Memory B cell (primary cell): Measurements from ENCODE around the gene STARD7.
A peak's percentile ranks its signal among the peaks of the same experiment; 100 is the strongest.
"Not testable (repeated sequence)": the region's sequence is repeated elsewhere in the genome, so short reads cannot be mapped to it uniquely, and the experiment has no call there.

Source experiments
- ATAC-seq: fragments of 150-1000 bp; cut with Tn5 transposase; 2 replicates; pipeline ENCODE4 v1.10.0; 2021; ENCODE audit warnings: low read depth, mild to moderate bottlenecking, moderate library complexity
- DNase-seq, 2 donors: peaks; one replicate each; pipeline ENCODE4 v3.0.0; 2022; ENCODE audit warnings: low spot score in 2 of 2
- H3K27ac Mint-ChIP-seq: one replicate; pipeline ENCODE4 v1.8.0; 2022; ENCODE audit warnings: mild to moderate bottlenecking, moderate library complexity, mixed read lengths
- H3K27me3 Mint-ChIP-seq: one replicate; pipeline ENCODE4 v1.8.0; 2022; ENCODE audit warnings: mixed read lengths
- H3K36me3 Mint-ChIP-seq: one replicate; pipeline ENCODE4 v1.8.0; 2022; ENCODE audit warnings: mild to moderate bottlenecking, mixed read lengths
- H3K4me1 Mint-ChIP-seq: one replicate; pipeline ENCODE4 v1.8.0; 2022; ENCODE audit warnings: mixed read lengths
- H3K4me3 Mint-ChIP-seq: one replicate; pipeline ENCODE4 v1.8.0; 2022; ENCODE audit warnings: mild to moderate bottlenecking, moderate library complexity, mixed read lengths
- H3K9me3 Mint-ChIP-seq: one replicate; pipeline ENCODE4 v1.8.0; 2022; ENCODE audit warnings: mixed read lengths

STARD7 gene

DNA sequence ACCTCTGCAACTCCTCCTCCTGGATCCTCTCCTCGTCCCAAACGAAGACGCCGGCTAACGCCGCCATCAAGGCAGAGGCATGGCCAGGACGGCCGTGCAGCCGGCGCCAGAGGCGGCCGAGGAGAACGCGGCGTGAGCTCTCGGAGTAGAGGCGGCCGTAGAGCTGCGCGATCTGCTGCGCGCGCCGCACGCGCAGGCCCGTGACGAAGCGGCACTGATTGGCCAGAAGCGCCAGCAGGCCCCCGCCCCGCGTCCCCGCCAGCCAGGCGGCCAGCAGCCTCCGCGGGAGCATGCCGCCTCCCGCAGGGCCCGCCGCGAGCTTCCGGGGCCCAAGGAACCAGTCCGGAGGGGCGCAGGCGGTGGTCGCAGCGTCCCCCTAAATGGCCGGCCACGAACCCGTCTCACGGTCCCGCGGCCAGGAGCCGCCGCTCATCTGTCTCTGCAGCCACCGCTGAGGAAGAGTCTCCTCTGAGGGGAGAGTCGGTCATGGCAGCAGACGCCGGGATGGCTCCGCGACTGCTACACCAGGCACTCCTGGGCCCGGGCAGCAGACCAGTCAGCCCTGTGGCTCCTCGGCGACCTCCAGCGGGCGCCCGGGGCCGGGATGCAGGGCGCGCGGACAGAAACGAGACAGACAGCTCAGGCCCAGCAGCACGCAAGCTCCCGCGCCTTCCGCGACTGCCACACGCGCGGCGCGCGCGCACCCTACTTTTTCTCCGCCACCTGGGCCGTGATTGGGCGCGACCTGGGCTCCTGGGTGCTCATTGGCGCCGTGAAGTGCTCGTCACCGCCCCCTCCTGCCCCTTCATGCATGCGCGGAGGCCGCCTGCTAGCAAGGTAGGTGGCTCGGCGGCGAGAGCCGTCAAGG lies at the start of gene STARD7:
TSS of gene STARD7 (minus strand) at position 685 of the 868 bp plus-strand sequence. CDS start at position 292, 393 bp downstream.
- Mint-ChIP-seq H3K4me1 (peaks cover 35% of the 10 kb centered on the region), H3K4me3 (peak within 1 kb of the TSS; percentile 93), H3K27me3 (no peaks in the 10 kb centered on the region), H3K36me3 (peaks cover 8% of the 10 kb centered on the region), H3K9me3 (no peaks in the 10 kb centered on the region), H3K27ac (peak within 1 kb of the TSS; percentile 91)
- peak; percentile 82 for ATAC-seq
- peak; percentile 94 to 95 for DNase-seq

GRCh38 chr2:96257744-96258143 lies 49.1 kb upstream of the STARD7 start:
- peaks cover 20% of the 10 kb centered on the region for H3K36me3 Mint-ChIP-seq
- H3K27ac Mint-ChIP-seq = peak overlapping the region; percentile 35
- H3K4me1 Mint-ChIP-seq = peaks cover 42% of the 10 kb centered on the region
- not testable (repeated sequence) for DNase-seq, H3K9me3 Mint-ChIP-seq, H3K27me3 Mint-ChIP-seq, ATAC-seq
- H3K4me3 Mint-ChIP-seq = peak overlapping the region; percentile 11

DNA sequence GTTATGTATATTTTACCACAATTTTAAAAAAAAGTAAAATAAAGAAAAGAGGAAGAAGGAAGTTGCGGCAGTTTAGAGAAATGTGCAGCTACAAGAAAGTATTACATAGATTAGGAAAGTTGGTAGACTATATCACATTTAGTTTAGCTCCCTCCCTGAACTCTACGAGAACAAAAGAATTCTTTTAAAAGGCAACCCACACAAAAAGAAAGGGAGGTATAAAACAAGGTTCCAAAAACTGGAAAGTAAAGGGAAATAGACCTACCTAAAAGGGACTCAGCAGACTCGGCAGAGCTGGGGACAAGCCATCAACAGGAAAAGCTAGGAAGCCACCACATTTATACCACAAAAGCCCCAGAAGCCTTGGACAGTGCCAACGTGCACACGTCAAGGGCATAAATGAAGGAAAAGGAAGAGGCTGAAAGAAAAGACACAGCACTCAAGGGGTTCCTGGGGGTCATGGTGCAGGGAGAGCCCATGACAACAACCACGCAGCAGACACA lies 48.0 kb upstream of the STARD7 start:
- H3K27ac Mint-ChIP-seq = peak overlapping the region; percentile 93
- peaks cover 28% of the 10 kb centered on the region for H3K36me3 Mint-ChIP-seq
- H3K4me1 Mint-ChIP-seq = peaks cover 42% of the 10 kb centered on the region
- no peaks in the 10 kb centered on the region for H3K27me3 Mint-ChIP-seq
- no peak for DNase-seq
- no peaks in the 10 kb centered on the region for H3K9me3 Mint-ChIP-seq
- ATAC-seq = peak; percentile 28
- H3K4me3 Mint-ChIP-seq = peak overlapping the region; percentile 78

DNA sequence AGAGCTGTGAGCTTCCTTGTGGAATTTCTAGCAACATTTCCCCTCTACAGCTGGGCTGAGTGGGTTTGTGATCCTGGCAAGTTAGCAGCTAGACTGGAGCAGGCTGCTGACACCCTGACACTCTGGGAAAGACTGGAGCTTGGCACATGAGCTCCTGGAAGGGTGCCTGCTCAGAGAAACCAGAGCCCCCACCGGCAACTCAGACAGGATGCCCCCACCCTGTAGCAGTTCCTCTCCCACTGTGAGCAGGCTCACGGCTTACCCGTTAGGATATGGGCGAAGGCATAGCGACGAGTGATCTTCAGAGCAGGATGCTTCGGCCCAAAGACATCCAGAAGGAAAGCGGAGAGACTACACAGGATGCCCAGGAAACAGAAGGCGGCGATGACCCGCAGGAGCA lies 45.9 kb upstream of the STARD7 start:
- no peak for ATAC-seq
- H3K4me1 Mint-ChIP-seq = peaks cover 34% of the 10 kb centered on the region
- H3K9me3 Mint-ChIP-seq = no peaks in the 10 kb centered on the region
- H3K36me3 Mint-ChIP-seq = peaks cover 36% of the 10 kb centered on the region
- no peak overlapping the region for H3K4me3 Mint-ChIP-seq
- no peak for DNase-seq
- H3K27ac Mint-ChIP-seq = no peak overlapping the region
- H3K27me3 Mint-ChIP-seq = no peaks in the 10 kb centered on the region

DNA sequence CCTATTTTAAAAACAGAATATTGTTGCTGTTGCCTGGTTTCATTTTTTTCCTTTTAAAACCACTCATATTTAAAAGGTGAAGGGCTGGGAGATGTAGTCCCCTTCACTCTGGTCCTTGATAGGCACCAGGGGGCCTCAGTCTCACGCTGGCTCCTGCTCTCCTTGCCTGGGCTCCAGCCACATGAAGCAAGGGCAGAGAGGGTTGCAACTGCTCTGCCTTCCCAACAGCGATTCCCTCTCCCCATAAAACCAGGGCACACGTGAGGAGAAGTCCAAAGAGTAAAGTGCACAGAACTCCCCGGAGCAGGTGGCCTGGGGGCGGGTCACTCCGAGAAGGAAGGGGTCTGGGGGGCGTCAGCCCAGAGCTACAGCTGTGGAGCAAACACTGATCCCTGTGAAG lies 44.4 kb upstream of the STARD7 start:
- no peak for DNase-seq
- peaks cover 19% of the 10 kb centered on the region for H3K4me1 Mint-ChIP-seq
- H3K36me3 Mint-ChIP-seq = peaks cover 38% of the 10 kb centered on the region
- ATAC-seq = no peak
- H3K27me3 Mint-ChIP-seq = no peaks in the 10 kb centered on the region
- H3K27ac Mint-ChIP-seq = no peak overlapping the region
- no peaks in the 10 kb centered on the region for H3K9me3 Mint-ChIP-seq
- H3K4me3 Mint-ChIP-seq = no peak overlapping the region

DNA sequence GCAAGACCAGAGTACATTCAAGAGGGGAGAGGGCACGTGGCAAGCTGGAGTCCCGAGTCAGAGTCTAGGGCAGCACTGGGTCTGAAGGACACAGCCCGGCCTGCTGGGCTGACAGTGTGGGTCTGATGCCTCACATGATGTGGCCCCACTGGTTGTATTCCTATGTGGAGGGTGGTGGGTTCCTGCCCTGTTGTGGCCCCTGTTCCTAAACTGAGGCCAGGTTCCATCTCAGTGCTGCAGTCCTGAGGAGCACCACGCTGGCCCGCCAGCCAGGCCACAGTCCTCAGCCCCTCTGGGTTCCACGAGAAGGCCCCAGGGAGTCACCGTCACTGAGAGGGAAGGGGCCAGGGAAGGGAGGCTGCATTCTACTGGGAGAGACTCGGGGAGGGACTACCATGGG lies 43.9 kb upstream of the STARD7 start:
- Mint-ChIP-seq H3K4me1 (peaks cover 16% of the 10 kb centered on the region), H3K27me3 (no peaks in the 10 kb centered on the region), H3K36me3 (peaks cover 38% of the 10 kb centered on the region), H3K27ac (no peak overlapping the region), H3K4me3 (no peak overlapping the region), H3K9me3 (no peaks in the 10 kb centered on the region)
- ATAC-seq = no peak
- no peak for DNase-seq

GRCh38 chr2:96251721-96252292 lies 43.2 kb upstream of the STARD7 start:
- no peaks in the 10 kb centered on the region for H3K27me3 Mint-ChIP-seq
- no peaks in the 10 kb centered on the region for H3K9me3 Mint-ChIP-seq
- peaks cover 16% of the 10 kb centered on the region for H3K4me1 Mint-ChIP-seq
- no peak overlapping the region for H3K4me3 Mint-ChIP-seq
- H3K36me3 Mint-ChIP-seq = peaks cover 37% of the 10 kb centered on the region
- no peak for DNase-seq
- no peak for ATAC-seq
- no peak overlapping the region for H3K27ac Mint-ChIP-seq

GRCh38 chr2:96250188-96250587 lies 41.6 kb upstream of the STARD7 start:
- no peak for ATAC-seq
- no peak for DNase-seq
- no peak overlapping the region for H3K4me3 Mint-ChIP-seq
- peak overlapping the region; percentile 81 for H3K27ac Mint-ChIP-seq
- no peaks in the 10 kb centered on the region for H3K27me3 Mint-ChIP-seq
- peaks cover 24% of the 10 kb centered on the region for H3K4me1 Mint-ChIP-seq
- peaks cover 31% of the 10 kb centered on the region for H3K36me3 Mint-ChIP-seq
- H3K9me3 Mint-ChIP-seq = peaks cover 3% of the 10 kb centered on the region

GRCh38 chr2:96249654-96250053 lies 41.0 kb upstream of the STARD7 start:
- H3K27me3 Mint-ChIP-seq = no peaks in the 10 kb centered on the region

DNA sequence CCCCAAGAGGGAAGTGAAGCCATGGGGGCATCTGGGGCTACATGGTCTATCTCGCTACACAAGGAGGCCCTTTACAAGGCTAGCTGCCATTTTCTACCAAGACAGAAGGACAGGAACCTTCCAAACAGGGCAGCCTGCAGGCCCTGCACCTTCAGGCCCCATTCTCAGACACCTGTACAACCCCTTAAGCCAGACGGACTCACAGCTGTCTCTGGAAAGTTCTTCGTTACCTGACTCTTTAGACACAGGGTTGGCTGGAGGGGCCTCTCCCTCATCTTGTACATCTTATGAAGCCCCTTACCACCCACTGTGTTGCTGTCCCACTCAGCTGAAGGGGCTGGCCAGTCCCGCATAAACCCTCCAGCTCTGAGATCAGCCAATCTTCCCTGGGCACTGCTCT lies 40.0 kb upstream of the STARD7 start:
- H3K4me3 Mint-ChIP-seq = no peak overlapping the region
- H3K4me1 Mint-ChIP-seq = peaks cover 25% of the 10 kb centered on the region
- no peak overlapping the region for H3K27ac Mint-ChIP-seq
- peaks cover 3% of the 10 kb centered on the region for H3K9me3 Mint-ChIP-seq
- DNase-seq (no peak), ATAC-seq (no peak)
- H3K27me3 Mint-ChIP-seq = no peaks in the 10 kb centered on the region
- H3K36me3 Mint-ChIP-seq = peaks cover 25% of the 10 kb centered on the region

More at GRCh38 chr2:96249654-96250053, 41.0 kb upstream of the STARD7 start:
- ATAC-seq (no peak), DNase-seq (no peak)
- peaks cover 31% of the 10 kb centered on the region for H3K36me3 Mint-ChIP-seq
- no peak overlapping the region for H3K4me3 Mint-ChIP-seq
- H3K27ac Mint-ChIP-seq = peak overlapping the region; percentile 81
- peaks cover 3% of the 10 kb centered on the region for H3K9me3 Mint-ChIP-seq
- peaks cover 26% of the 10 kb centered on the region for H3K4me1 Mint-ChIP-seq

- H3K27ac Mint-ChIP-seq = no peak overlapping the region
- DNase-seq (no peak), ATAC-seq (no peak)
- H3K9me3 Mint-ChIP-seq = peaks cover 3% of the 10 kb centered on the region
- H3K4me1 Mint-ChIP-seq = peaks cover 25% of the 10 kb centered on the region
- H3K27me3 Mint-ChIP-seq = no peaks in the 10 kb centered on the region
- peaks cover 20% of the 10 kb centered on the region for H3K36me3 Mint-ChIP-seq
- H3K4me3 Mint-ChIP-seq = no peak overlapping the region
Observed at GRCh38 chr2:96247896-96248295, 39.3 kb upstream of the STARD7 start.

DNA sequence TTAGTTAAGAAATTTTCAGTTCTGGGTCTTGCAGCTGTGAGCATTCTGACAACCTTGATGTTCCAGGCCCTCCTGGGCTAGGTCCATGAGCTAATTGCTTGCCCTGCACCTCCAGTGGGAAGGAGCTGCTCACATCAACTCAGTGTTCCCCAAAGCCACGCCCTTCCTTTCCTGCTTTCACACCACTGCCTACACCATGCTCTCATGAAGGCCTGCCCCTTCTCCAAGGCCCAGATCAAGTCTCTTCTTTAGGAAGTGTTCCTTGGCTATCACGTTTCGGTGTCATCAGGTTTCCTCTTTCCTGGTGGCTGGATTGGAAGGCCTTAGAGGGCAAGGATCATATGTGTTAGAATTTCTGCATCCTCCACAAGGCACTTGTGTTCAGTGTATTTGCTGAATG lies 38.4 kb upstream of the STARD7 start:
- peaks cover 29% of the 10 kb centered on the region for H3K4me1 Mint-ChIP-seq
- no peak overlapping the region for H3K4me3 Mint-ChIP-seq
- ATAC-seq (no peak), DNase-seq (no peak)
- H3K36me3 Mint-ChIP-seq = peaks cover 13% of the 10 kb centered on the region
- H3K27me3 Mint-ChIP-seq = no peaks in the 10 kb centered on the region
- peaks cover 3% of the 10 kb centered on the region for H3K9me3 Mint-ChIP-seq
- H3K27ac Mint-ChIP-seq = peak overlapping the region; percentile 76

- ATAC-seq = peak; percentile 55
- no peak overlapping the region for H3K4me3 Mint-ChIP-seq
- no peak for DNase-seq
- peaks cover 11% of the 10 kb centered on the region for H3K36me3 Mint-ChIP-seq
- peak overlapping the region; percentile 91 for H3K27ac Mint-ChIP-seq
- H3K4me1 Mint-ChIP-seq = peaks cover 36% of the 10 kb centered on the region
- H3K27me3 Mint-ChIP-seq = no peaks in the 10 kb centered on the region
- H3K9me3 Mint-ChIP-seq = peaks cover 3% of the 10 kb centered on the region
Observed at GRCh38 chr2:96245609-96246390, 37.2 kb upstream of the STARD7 start.

GRCh38 chr2:96243843-96244242 lies 35.2 kb upstream of the STARD7 start:
- DNase-seq (no peak), ATAC-seq (no peak)
- H3K36me3 Mint-ChIP-seq = peaks cover 5% of the 10 kb centered on the region
- H3K9me3 Mint-ChIP-seq = peaks cover 3% of the 10 kb centered on the region
- H3K27ac Mint-ChIP-seq = no peak overlapping the region
- peaks cover 34% of the 10 kb centered on the region for H3K4me1 Mint-ChIP-seq
- no peak overlapping the region for H3K4me3 Mint-ChIP-seq
- no peaks in the 10 kb centered on the region for H3K27me3 Mint-ChIP-seq
